Muscle layer of duodenum (tissue), 2 donors: ENCODE results near the gene GUCA2B.

ENCODE experiments used
- H3K27ac ChIP-seq: one replicate; pipeline ENCODE4 v1.7.0; 2013; ENCODE audit warnings: mild to moderate bottlenecking, low read length
- H3K27me3 ChIP-seq: one replicate; pipeline ENCODE4 v1.7.0; 2013; ENCODE audit warnings: low read depth, mild to moderate bottlenecking, control low read depth, low read length
- H3K36me3 ChIP-seq, 2 donors: one replicate each; pipeline ENCODE4 v1.7.0; 2013; ENCODE audit warnings: low read length in 2 of 2, control low read depth in 1 of 2, mild to moderate bottlenecking in 1 of 2; ENCODE audit not compliant: insufficient read depth in 2 of 2, control insufficient read depth in 1 of 2
- H3K4me1 ChIP-seq, 2 donors: one replicate each; pipeline ENCODE4 v1.7.0; 2013; ENCODE audit warnings: low read length in 2 of 2, mild to moderate bottlenecking in 2 of 2, control low read depth in 1 of 2, moderate library complexity in 1 of 2; ENCODE audit not compliant: insufficient read depth in 2 of 2, control insufficient read depth in 1 of 2
- H3K4me3 ChIP-seq, 2 donors: one replicate each; pipeline ENCODE4 v1.7.0; 2013; ENCODE audit warnings: low read length in 2 of 2, low read depth in 1 of 2, mild to moderate bottlenecking in 1 of 2
- H3K9me3 ChIP-seq, 2 donors: one replicate each; pipeline ENCODE4 v1.7.0; 2013; ENCODE audit warnings: low read length in 2 of 2, control low read depth in 1 of 2, mild to moderate bottlenecking in 1 of 2; ENCODE audit not compliant: control insufficient read depth in 1 of 2
- donor health status: healthy.

The GUCA2B gene

GRCh38 chr1:42179275-42179674 is 26.1 kb downstream of the GUCA2B start:
- Histone ChIP-seq H3K4me3 (no peak overlapping the region), H3K27ac (no peak overlapping the region), H3K36me3 (peaks cover 7 to 20% of the 10 kb centered on the region in 2 donors), H3K27me3 (no peaks in the 10 kb centered on the region), H3K4me1 (no peaks in the 10 kb centered on the region), H3K9me3 (no peaks in the 10 kb centered on the region)

- Histone ChIP-seq H3K4me3 (no peak overlapping the region), H3K27ac (no peak overlapping the region), H3K27me3 (no peaks in the 10 kb centered on the region), H3K4me1 (no peaks in the 10 kb centered on the region), H3K36me3 (peaks cover 13 to 20% of the 10 kb centered on the region in 2 donors), H3K9me3 (no peaks in the 10 kb centered on the region)
These were observed 26.7 kb downstream of the GUCA2B start for GRCh38 chr1:42179900-42180329.

GRCh38 chr1:42181687-42182086 is 28.5 kb downstream of the GUCA2B start:
- Histone ChIP-seq H3K4me1 (no peaks in the 10 kb centered on the region), H3K27me3 (no peaks in the 10 kb centered on the region), H3K27ac (no peak overlapping the region), H3K4me3 (no peak overlapping the region), H3K9me3 (no peaks in the 10 kb centered on the region), H3K36me3 (peaks cover 25 to 26% of the 10 kb centered on the region in 2 donors)

GRCh38 chr1:42183210-42183956 is 30.2 kb downstream of the GUCA2B start:
- Histone ChIP-seq H3K4me3 (no peak overlapping the region), H3K36me3 (peaks cover 37 to 38% of the 10 kb centered on the region in 2 donors), H3K9me3 (no peaks in the 10 kb centered on the region), H3K4me1 (no peaks in the 10 kb centered on the region), H3K27me3 (no peaks in the 10 kb centered on the region), H3K27ac (no peak overlapping the region)

- H3K9me3 ChIP-seq = no peaks in the 10 kb centered on the region
- no peak overlapping the region for H3K4me3 ChIP-seq
- no peaks in the 10 kb centered on the region for H3K4me1 ChIP-seq
- peaks cover 37 to 42% of the 10 kb centered on the region in 2 donors for H3K36me3 ChIP-seq
- no peaks in the 10 kb centered on the region for H3K27me3 ChIP-seq
- no peak overlapping the region for H3K27ac ChIP-seq
These were observed 30.7 kb downstream of the GUCA2B start for GRCh38 chr1:42183957-42184268.

GRCh38 chr1:42184616-42185015 is 31.4 kb downstream of the GUCA2B start:
- Histone ChIP-seq H3K27me3 (no peaks in the 10 kb centered on the region), H3K36me3 (peaks cover 37 to 42% of the 10 kb centered on the region in 2 donors), H3K27ac (no peak overlapping the region), H3K4me1 (no peaks in the 10 kb centered on the region), H3K9me3 (no peaks in the 10 kb centered on the region), H3K4me3 (no peak overlapping the region)

GRCh38 chr1:42186152-42186551 is 32.9 kb downstream of the GUCA2B start:
- Histone ChIP-seq H3K4me3 (no peak overlapping the region), H3K36me3 (peaks cover 38 to 44% of the 10 kb centered on the region in 2 donors), H3K9me3 (no peaks in the 10 kb centered on the region), H3K27me3 (no peaks in the 10 kb centered on the region), H3K27ac (no peak overlapping the region), H3K4me1 (no peaks in the 10 kb centered on the region)

GRCh38 chr1:42189931-42190853 is 37.0 kb downstream of the GUCA2B start:
- no peaks in the 10 kb centered on the region for H3K9me3 ChIP-seq
- peaks cover 40 to 47% of the 10 kb centered on the region in 2 donors for H3K36me3 ChIP-seq
- H3K4me1 ChIP-seq = no peaks in the 10 kb centered on the region
- no peak overlapping the region for H3K27ac ChIP-seq
- H3K27me3 ChIP-seq = no peaks in the 10 kb centered on the region
- H3K4me3 ChIP-seq = no peak overlapping the region

GRCh38 chr1:42191319-42191718 is 38.1 kb downstream of the GUCA2B start:
- Histone ChIP-seq H3K9me3 (no peaks in the 10 kb centered on the region), H3K36me3 (peaks cover 40 to 49% of the 10 kb centered on the region in 2 donors), H3K4me1 (no peaks in the 10 kb centered on the region), H3K27me3 (no peaks in the 10 kb centered on the region), H3K4me3 (no peak overlapping the region), H3K27ac (no peak overlapping the region)

- H3K9me3 ChIP-seq = no peaks in the 10 kb centered on the region
- H3K4me1 ChIP-seq = no peaks in the 10 kb centered on the region
- no peaks in the 10 kb centered on the region for H3K27me3 ChIP-seq
- H3K4me3 ChIP-seq = no peak overlapping the region
- no peak overlapping the region for H3K27ac ChIP-seq
- H3K36me3 ChIP-seq = peaks cover 36 to 45% of the 10 kb centered on the region in 2 donors
These were observed 38.9 kb downstream of the GUCA2B start for GRCh38 chr1:42192106-42192505.

- peaks cover 26 to 33% of the 10 kb centered on the region in 2 donors for H3K36me3 ChIP-seq
These were observed 42.6 kb downstream of the GUCA2B start for GRCh38 chr1:42195841-42196240.

More at GRCh38 chr1:42195841-42196240, 42.6 kb downstream of the GUCA2B start:
- Histone ChIP-seq H3K27me3 (no peaks in the 10 kb centered on the region), H3K4me1 (no peaks in the 10 kb centered on the region), H3K9me3 (no peaks in the 10 kb centered on the region), H3K27ac (no peak overlapping the region), H3K4me3 (no peak overlapping the region)
